Activated B cell treated with CpG ODN at 0.5 μM for 24 hours (primary cell): ENCODE data around the gene PABPC1L2B. TPM values are rescaled to one million over a fixed set of nuclear protein-coding genes. Genes with fewer than 3 reads are reported as not detected.

ENCODE experiments used
- ATAC-seq: fragments of 200-7000 bp; cut with Tn5 transposase; one replicate; pipeline ENCODE4 v1.10.0; 2021; ENCODE audit warnings: low read depth, mild to moderate bottlenecking, moderate library complexity
- CTCF ChIA-PET: fragments of 350-600 bp; sonication (Branson Sonifier 250); formaldehyde crosslinking; loops from one replicate; lab custom pipeline; 2021; ENCODE audit warnings: antibody characterized with exemption; lab: Charles Lee
- POLR2A ChIA-PET: fragments of 350-600 bp; sonication (Branson Sonifier 250); formaldehyde crosslinking; loops from one replicate; lab custom pipeline; 2021; ENCODE audit warnings: antibody characterized with exemption; lab: Charles Lee
- DNase-seq: peaks from one replicate; pipeline ENCODE4 v3.0.0; 2022
- H3K27ac Mint-ChIP-seq: one replicate; pipeline ENCODE4 v1.8.0; 2020; ENCODE audit warnings: mixed read lengths
- H3K27me3 Mint-ChIP-seq: one replicate; pipeline ENCODE4 v1.8.0; 2021; ENCODE audit warnings: mixed read lengths
- H3K36me3 Mint-ChIP-seq: one replicate; pipeline ENCODE4 v1.8.0; 2021; ENCODE audit warnings: low read depth, mixed read lengths
- H3K4me1 Mint-ChIP-seq: one replicate; pipeline ENCODE4 v1.8.0; 2021; ENCODE audit warnings: mixed read lengths
- H3K4me3 Mint-ChIP-seq: one replicate; pipeline ENCODE4 v1.8.0; 2020; ENCODE audit warnings: mild to moderate bottlenecking, mixed read lengths
- H3K9me3 Mint-ChIP-seq: one replicate; pipeline ENCODE4 v1.8.0; 2020; ENCODE audit warnings: mixed read lengths
- intact Hi-C: fragments of 100-400 bp; cut with micrococcal nuclease; formaldehyde crosslinking; loops from one replicate; pipeline ENCODE4 v1.15.1; 2024
- total RNA-seq: library from RNA; stranded (reverse); gene quantifications from 2 replicates; pipeline ENCODE4 v1.2.3, GENCODE V29; 2022
- TF ChIP-seq, protein P1 (sequence below): fragments of 200-600 bp; IDR thresholded peaks from one replicate; pipeline ENCODE4 v1.8.0; 2022; ENCODE audit warnings: antibody characterized with exemption, mild to moderate bottlenecking

Gene PABPC1L2B
- total RNA-seq, 1 donor from 2014 or later = not detected

DNA sequence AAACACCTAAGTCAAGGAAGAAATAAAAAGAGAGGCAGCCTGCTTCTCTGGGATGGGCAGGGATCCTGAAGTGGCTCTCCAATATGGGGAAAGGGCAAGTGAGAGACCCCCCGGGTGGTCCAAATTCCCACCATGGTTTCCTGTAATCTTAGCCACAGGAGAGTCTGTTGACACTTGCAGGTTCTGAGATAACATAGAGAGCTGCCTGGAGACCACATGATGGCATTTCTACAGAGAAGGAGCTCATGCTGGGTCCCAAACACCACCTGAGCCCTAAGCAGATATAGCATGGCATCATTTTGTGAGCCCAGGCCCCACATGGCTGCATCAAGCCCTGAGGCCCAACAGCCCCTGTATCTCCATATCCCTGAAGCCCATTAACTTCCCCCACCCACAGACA is 26.1 kb downstream of the PABPC1L2B start:
- Mint-ChIP-seq H3K9me3 (peaks cover 3% of the 10 kb centered on the region), H3K4me3 (no peak overlapping the region), H3K4me1 (no peaks in the 10 kb centered on the region), H3K27me3 (no peaks in the 10 kb centered on the region), H3K27ac (no peak overlapping the region), H3K36me3 (no peaks in the 10 kb centered on the region)
- ATAC-seq (no peak), DNase-seq (no peak)
- TF ChIP-seq, protein P1, sequence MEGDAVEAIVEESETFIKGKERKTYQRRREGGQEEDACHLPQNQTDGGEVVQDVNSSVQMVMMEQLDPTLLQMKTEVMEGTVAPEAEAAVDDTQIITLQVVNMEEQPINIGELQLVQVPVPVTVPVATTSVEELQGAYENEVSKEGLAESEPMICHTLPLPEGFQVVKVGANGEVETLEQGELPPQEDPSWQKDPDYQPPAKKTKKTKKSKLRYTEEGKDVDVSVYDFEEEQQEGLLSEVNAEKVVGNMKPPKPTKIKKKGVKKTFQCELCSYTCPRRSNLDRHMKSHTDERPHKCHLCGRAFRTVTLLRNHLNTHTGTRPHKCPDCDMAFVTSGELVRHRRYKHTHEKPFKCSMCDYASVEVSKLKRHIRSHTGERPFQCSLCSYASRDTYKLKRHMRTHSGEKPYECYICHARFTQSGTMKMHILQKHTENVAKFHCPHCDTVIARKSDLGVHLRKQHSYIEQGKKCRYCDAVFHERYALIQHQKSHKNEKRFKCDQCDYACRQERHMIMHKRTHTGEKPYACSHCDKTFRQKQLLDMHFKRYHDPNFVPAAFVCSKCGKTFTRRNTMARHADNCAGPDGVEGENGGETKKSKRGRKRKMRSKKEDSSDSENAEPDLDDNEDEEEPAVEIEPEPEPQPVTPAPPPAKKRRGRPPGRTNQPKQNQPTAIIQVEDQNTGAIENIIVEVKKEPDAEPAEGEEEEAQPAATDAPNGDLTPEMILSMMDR = no peak
- POLR2A ChIA-PET = no interaction called here
- intact Hi-C loops = no loop called here
- CTCF ChIA-PET = no interaction called here

Other genes with a start within 250 kb of the PABPC1L2B start
- gene DMRTC1B, start 226.0 kb upstream of the PABPC1L2B start, total RNA-seq = 1.7 and 2.0 TPM in 2 replicates
- gene FAM236B, start 220.3 kb upstream of the PABPC1L2B start, total RNA-seq = not detected in 2 replicates
- not detected in 2 replicates for gene FAM236D, start 194.7 kb upstream of the PABPC1L2B start, total RNA-seq
- not detected in 2 replicates for gene FAM236C, start 90.3 kb upstream of the PABPC1L2B start, total RNA-seq
- not detected in 2 replicates for gene FAM236A, start 64.7 kb upstream of the PABPC1L2B start, total RNA-seq
- 0.27 and 0.71 TPM in 2 replicates for gene DMRTC1, start 59.1 kb upstream of the PABPC1L2B start, total RNA-seq
- not detected in 2 replicates for gene PABPC1L2A, start 76.6 kb downstream of the PABPC1L2B start, total RNA-seq
- 0.80 and 1.1 TPM in 2 replicates for gene NAP1L2, start 211.9 kb downstream of the PABPC1L2B start, total RNA-seq